DMS 273 (cell line): ENCODE measurements around the gene TRPM4.
"Not testable (repeated sequence)": the region's sequence is repeated elsewhere in the genome, so short reads cannot be mapped to it uniquely, and the experiment has no call there.

Source experiments
- DNase-seq: peaks from one replicate; lab custom pipeline; 2025; ENCODE audit not compliant: unreplicated experiment; lab: John Stamatoyannopoulos, UW

TRPM4 gene

GRCh38 chr19:49186108-49186507, 28.5 kb downstream of the TRPM4 start:
- no peak for DNase-seq

GRCh38 chr19:49188626-49189200, 31.1 kb downstream of the TRPM4 start:
- DNase-seq: no peak

GRCh38 chr19:49189259-49189658, 31.7 kb downstream of the TRPM4 start:
- DNase-seq: no peak

- no peak for DNase-seq
Measured at GRCh38 chr19:49190781-49191180, 33.2 kb downstream of the TRPM4 start.

GRCh38 chr19:49193822-49194394, 36.3 kb downstream of the TRPM4 start:
- DNase-seq: no peak

- no peak for DNase-seq
Measured at GRCh38 chr19:49194408-49194807, 36.8 kb downstream of the TRPM4 start.

GRCh38 chr19:49196527-49197240, 39.1 kb downstream of the TRPM4 start:
- DNase-seq: peak; percentile 56

GRCh38 chr19:49200238-49200862, 42.8 kb downstream of the TRPM4 start:
- peak; percentile 30 for DNase-seq

- DNase-seq: no peak
Measured at GRCh38 chr19:49201042-49201441, 43.5 kb downstream of the TRPM4 start.

GRCh38 chr19:49205114-49205513, 47.5 kb downstream of the TRPM4 start:
- no peak for DNase-seq

- DNase-seq: not testable (repeated sequence)
Measured at GRCh38 chr19:49209502-49209901, 51.9 kb downstream of the TRPM4 start.

- DNase-seq: peak; percentile 26
Measured at GRCh38 chr19:49210108-49210900, 52.7 kb downstream of the TRPM4 start.

GRCh38 chr19:49210901-49211451, 53.4 kb downstream of the TRPM4 start:
- no peak for DNase-seq

- DNase-seq: peak; percentile 79
Measured at GRCh38 chr19:49212016-49212701, 54.6 kb downstream of the TRPM4 start.

- DNase-seq: peak; percentile 32
Measured at GRCh38 chr19:49213791-49214190, 56.2 kb downstream of the TRPM4 start.

GRCh38 chr19:49214701-49215100, 57.1 kb downstream of the TRPM4 start:
- DNase-seq: no peak

GRCh38 chr19:49216071-49216470, 58.5 kb downstream of the TRPM4 start:
- DNase-seq: no peak

GRCh38 chr19:49217382-49217781, 59.8 kb downstream of the TRPM4 start:
- peak; percentile 40 for DNase-seq

GRCh38 chr19:49222011-49222410, 64.4 kb downstream of the TRPM4 start:
- DNase-seq: no peak

GRCh38 chr19:49222528-49222927, 64.9 kb downstream of the TRPM4 start:
- DNase-seq: no peak
